MCF 10A (cell line): Measurements from ENCODE around the gene PSMG1. TPM values are rescaled to one million over a fixed set of nuclear protein-coding genes. Genes with fewer than 3 reads are reported as not detected.

Experiments
- BruUV-seq: library from RNA; stranded (reverse); fragments of 400-500 nt; replicated peaks from 2 replicates; lab custom pipeline; 2021; lab: Mats Ljungman, UMichigan
- CTCF ChIA-PET: fragments of 300-600 bp; sonication (Branson Sonifier 250); formaldehyde crosslinking; extraction: SDS; loops from one replicate; lab custom pipeline; 2021; ENCODE audit warnings: antibody characterized with exemption, inconsistent platforms; lab: Yijun Ruan, JAX
- POLR2A ChIA-PET: fragments of 300-600, 350-650 bp; sonication (Branson Sonifier 250); formaldehyde crosslinking; extraction: SDS; loops from one replicate; lab custom pipeline; 2020; ENCODE audit warnings: antibody characterized with exemption, inconsistent platforms; lab: Yijun Ruan, JAX
- DNase-seq: peaks from one replicate; pipeline ENCODE4 v3.0.0-alpha.2; 2018; ENCODE audit not compliant: unreplicated experiment
- H3K27ac Mint-ChIP-seq: one replicate; pipeline ENCODE4 v1.8.0; 2022; ENCODE audit warnings: mild to moderate bottlenecking, low read depth, mixed read lengths; ENCODE audit not compliant: unreplicated experiment
- H3K27me3 Mint-ChIP-seq: one replicate; pipeline ENCODE4 v1.8.0; 2022; ENCODE audit warnings: mixed read lengths; ENCODE audit not compliant: insufficient read depth, unreplicated experiment
- H3K36me3 Mint-ChIP-seq: one replicate; pipeline ENCODE4 v1.8.0; 2022; ENCODE audit warnings: mild to moderate bottlenecking, moderate library complexity, mixed read lengths; ENCODE audit not compliant: insufficient read depth, unreplicated experiment
- H3K4me1 Mint-ChIP-seq: one replicate; pipeline ENCODE4 v1.8.0; 2022; ENCODE audit warnings: mixed read lengths; ENCODE audit not compliant: insufficient read depth, unreplicated experiment
- H3K4me3 Mint-ChIP-seq: one replicate; pipeline ENCODE4 v1.8.0; 2022; ENCODE audit warnings: mild to moderate bottlenecking, moderate library complexity, mixed read lengths; ENCODE audit not compliant: unreplicated experiment
- H3K9me3 Mint-ChIP-seq: one replicate; pipeline ENCODE4 v1.8.0; 2022; ENCODE audit warnings: mixed read lengths; ENCODE audit not compliant: unreplicated experiment
- intact Hi-C: fragments of 100-400 bp; cut with micrococcal nuclease; formaldehyde crosslinking; loops from 2 replicates; pipeline ENCODE4 v1.14.1; 2022
- total RNA-seq: library from RNA; stranded (reverse); gene quantifications from 2 replicates; pipeline ENCODE4 v1.2.3, GENCODE V29; 2022
- TF ChIP-seq, protein P1 (sequence below): fragments of 200-600 bp; IDR thresholded peaks from one replicate; pipeline ENCODE4 v1.8.0; 2022; ENCODE audit warnings: antibody characterized with exemption, mild to moderate bottlenecking; ENCODE audit not compliant: unreplicated experiment

The PSMG1 gene
- total RNA-seq, 1 experiment from 2014 or later, result 116 TPM

DNA sequence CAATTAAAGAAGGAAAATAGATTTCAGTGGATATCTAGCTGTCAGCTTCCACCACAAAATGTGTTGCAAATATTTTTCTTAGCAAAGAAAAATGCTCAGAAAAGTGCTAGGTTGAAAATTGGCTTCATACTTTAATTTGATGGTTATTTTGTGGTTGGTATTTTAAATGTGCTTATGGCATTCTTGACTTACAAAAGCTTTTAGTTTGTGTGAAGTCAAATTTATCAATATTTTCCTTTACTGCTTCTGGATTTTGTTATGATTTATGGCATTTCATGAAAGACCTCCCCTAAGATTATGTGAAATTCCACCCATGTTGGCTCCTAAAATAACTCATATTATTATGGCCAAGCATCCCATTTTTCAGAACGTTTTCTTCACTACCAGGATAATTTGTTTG, 51.5 kb downstream of the PSMG1 start:
- ChIA-PET POLR2A (interaction anchor here (0.6 to 1.1 kb wide), 3 partner anchors 46 to 328 kb away, joined by 3 read pairs; no protein-coding TSS in a partner anchor), CTCF (interaction anchor here (0.6 to 0.9 kb wide), 5 partner anchors 9 to 769 kb away, joined by 3 to 4 read pairs (median 3); no protein-coding TSS in a partner anchor)
- Mint-ChIP-seq H3K4me3 (no peak overlapping the region), H3K27me3 (no peaks in the 10 kb centered on the region), H3K9me3 (no peaks in the 10 kb centered on the region), H3K4me1 (peaks cover 7% of the 10 kb centered on the region), H3K36me3 (no peaks in the 10 kb centered on the region), H3K27ac (no peak overlapping the region)
- TF ChIP-seq, protein P1, sequence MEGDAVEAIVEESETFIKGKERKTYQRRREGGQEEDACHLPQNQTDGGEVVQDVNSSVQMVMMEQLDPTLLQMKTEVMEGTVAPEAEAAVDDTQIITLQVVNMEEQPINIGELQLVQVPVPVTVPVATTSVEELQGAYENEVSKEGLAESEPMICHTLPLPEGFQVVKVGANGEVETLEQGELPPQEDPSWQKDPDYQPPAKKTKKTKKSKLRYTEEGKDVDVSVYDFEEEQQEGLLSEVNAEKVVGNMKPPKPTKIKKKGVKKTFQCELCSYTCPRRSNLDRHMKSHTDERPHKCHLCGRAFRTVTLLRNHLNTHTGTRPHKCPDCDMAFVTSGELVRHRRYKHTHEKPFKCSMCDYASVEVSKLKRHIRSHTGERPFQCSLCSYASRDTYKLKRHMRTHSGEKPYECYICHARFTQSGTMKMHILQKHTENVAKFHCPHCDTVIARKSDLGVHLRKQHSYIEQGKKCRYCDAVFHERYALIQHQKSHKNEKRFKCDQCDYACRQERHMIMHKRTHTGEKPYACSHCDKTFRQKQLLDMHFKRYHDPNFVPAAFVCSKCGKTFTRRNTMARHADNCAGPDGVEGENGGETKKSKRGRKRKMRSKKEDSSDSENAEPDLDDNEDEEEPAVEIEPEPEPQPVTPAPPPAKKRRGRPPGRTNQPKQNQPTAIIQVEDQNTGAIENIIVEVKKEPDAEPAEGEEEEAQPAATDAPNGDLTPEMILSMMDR, result no peak
- DNase-seq, result no peak
- no TSS peak for BruUV-seq
- intact Hi-C loops, result no loop called here

DNA sequence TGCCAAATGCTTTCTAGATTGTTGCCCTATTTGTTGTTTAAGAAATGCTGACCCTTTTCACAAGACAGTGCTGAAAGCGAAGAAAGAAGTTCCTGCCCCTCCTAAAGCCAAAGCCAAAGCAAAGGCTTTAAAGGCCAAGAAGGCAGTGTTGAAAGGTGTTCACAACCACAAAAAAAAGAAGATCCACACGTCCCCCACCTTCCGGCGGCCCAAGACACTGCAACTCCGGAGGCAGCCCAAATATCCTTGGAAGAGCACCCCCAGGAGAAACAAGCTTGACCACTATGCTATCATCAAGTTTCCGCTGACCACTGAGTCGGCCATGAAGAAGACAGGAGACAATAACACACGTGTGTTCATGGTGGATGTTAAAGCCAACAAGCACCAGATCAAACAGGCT, 55.7 kb downstream of the PSMG1 start:
- H3K27ac Mint-ChIP-seq, result no peak overlapping the region
- no peak overlapping the region for H3K4me3 Mint-ChIP-seq
- ChIA-PET CTCF (interaction anchor here (0.7 to 2.2 kb wide), 7 partner anchors 10 to 318 kb away, joined by 4 to 9 read pairs (median 5); no protein-coding TSS in a partner anchor), POLR2A (interaction anchor here (2.0 to 2.3 kb wide), 3 partner anchors 223 to 319 kb away, joined by 6 to 14 read pairs (median 12); no protein-coding TSS in a partner anchor)
- TF ChIP-seq, protein P1, result no peak
- DNase-seq, result no peak
- H3K27me3 Mint-ChIP-seq, result no peaks in the 10 kb centered on the region
- intact Hi-C loops, result loop anchor here (10.0 kb wide), 1 partner anchor 113 kb away; no protein-coding TSS in a partner anchor
- H3K4me1 Mint-ChIP-seq, result peaks cover 6% of the 10 kb centered on the region
- peaks cover 8% of the 10 kb centered on the region for H3K9me3 Mint-ChIP-seq
- BruUV-seq, result no TSS peak
- peaks cover 6% of the 10 kb centered on the region for H3K36me3 Mint-ChIP-seq

DNA sequence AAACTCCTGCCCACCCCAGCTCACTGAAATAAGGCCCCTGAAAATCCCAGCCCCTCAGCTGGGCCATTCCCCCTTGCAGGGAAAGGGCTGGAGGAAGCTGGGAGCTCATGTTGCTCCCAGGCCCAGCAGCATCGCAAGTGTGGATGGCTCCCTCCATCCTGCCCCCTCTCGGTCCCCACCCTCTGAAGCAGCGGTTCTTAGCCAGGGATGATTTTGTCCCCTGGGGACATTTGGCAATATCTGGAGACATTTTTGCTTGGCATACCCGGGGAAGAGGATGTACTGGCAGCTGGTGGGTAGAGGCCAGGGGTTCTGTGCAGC, 56.8 kb downstream of the PSMG1 start:
- POLR2A ChIA-PET, result interaction anchor here (0.6 to 2.3 kb wide), 10 partner anchors 79 to 318 kb away, joined by 3 to 15 read pairs (median 4); no protein-coding TSS in a partner anchor
- H3K4me3 Mint-ChIP-seq, result no peak overlapping the region
- intact Hi-C loops, result loop anchor here (1.0 to 10.0 kb wide), 4 partner anchors 112 to 392 kb away; partner anchors contain the start of gene ETS2
- BruUV-seq, result no TSS peak
- peak overlapping the region; percentile 59 for H3K27ac Mint-ChIP-seq
- H3K27me3 Mint-ChIP-seq, result no peaks in the 10 kb centered on the region
- CTCF ChIA-PET, result interaction anchor here (0.5 to 2.2 kb wide), 25 partner anchors 9 to 653 kb away, joined by 3 to 9 read pairs (median 4); no protein-coding TSS in a partner anchor
- TF ChIP-seq, protein P1, result no peak
- H3K4me1 Mint-ChIP-seq, result peaks cover 6% of the 10 kb centered on the region
- DNase-seq, result no peak
- H3K9me3 Mint-ChIP-seq, result peaks cover 8% of the 10 kb centered on the region
- peaks cover 6% of the 10 kb centered on the region for H3K36me3 Mint-ChIP-seq

DNA sequence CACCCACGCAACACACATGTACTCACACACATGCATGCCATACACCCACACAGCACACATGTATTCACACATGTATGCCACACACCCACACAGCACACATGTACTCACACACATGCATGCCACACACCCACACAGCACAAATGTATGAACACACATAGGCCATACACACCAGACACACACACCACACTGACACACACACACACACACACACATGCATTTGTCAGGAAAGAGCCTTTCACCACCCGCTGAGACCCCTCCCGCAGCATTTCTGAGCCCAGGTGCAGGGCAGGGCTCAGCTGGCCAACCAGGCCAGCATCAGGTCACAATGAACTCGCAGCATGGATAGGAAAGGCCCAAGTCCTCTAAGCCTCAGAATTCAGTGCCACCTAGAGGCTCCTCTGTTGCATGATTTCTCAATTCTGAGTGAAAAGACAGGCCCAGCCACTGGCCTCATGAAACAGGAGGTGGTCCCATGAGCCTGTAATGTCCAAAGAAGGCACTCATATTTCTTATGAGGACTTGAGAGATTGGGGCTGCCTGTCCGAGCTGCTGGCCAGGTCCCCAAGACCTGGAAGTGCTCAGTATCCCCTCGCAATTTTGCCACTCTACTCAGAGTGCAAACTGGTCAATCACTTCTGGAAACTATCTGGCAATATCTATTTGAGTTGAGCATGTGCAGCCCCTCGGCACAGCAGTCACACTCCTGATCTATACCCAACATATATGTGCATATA, 57.3 kb downstream of the PSMG1 start:
- peaks cover 8% of the 10 kb centered on the region for H3K9me3 Mint-ChIP-seq

More for the DNA sequence above, 57.3 kb downstream of the PSMG1 start:
- intact Hi-C loops, result loop anchor here (1.0 to 10.0 kb wide), 4 partner anchors 111 to 392 kb away; partner anchors contain the start of gene ETS2
- no peaks in the 10 kb centered on the region for H3K27me3 Mint-ChIP-seq
- H3K4me3 Mint-ChIP-seq, result no peak overlapping the region
- TF ChIP-seq, protein P1, result peak; percentile 72
- no TSS peak for BruUV-seq
- H3K36me3 Mint-ChIP-seq, result peaks cover 6% of the 10 kb centered on the region
- H3K4me1 Mint-ChIP-seq, result peaks cover 6% of the 10 kb centered on the region
- POLR2A ChIA-PET, result interaction anchor here (0.6 to 2.3 kb wide), 13 partner anchors 78 to 392 kb away, joined by 3 to 15 read pairs (median 4); no protein-coding TSS in a partner anchor
- H3K27ac Mint-ChIP-seq, result peak overlapping the region; percentile 59
- peak; percentile 78 for DNase-seq
- CTCF ChIA-PET, result interaction anchor here (0.6 to 2.2 kb wide), 27 partner anchors 8 to 485 kb away, joined by 3 to 9 read pairs (median 4); no protein-coding TSS in a partner anchor
